Measurements from ENCODE around the gene PCF11.
"Not testable (repeated sequence)": the region's sequence is repeated elsewhere in the genome, so short reads cannot be mapped to it uniquely, and the experiment has no call there.

The PCF11 gene

DNA sequence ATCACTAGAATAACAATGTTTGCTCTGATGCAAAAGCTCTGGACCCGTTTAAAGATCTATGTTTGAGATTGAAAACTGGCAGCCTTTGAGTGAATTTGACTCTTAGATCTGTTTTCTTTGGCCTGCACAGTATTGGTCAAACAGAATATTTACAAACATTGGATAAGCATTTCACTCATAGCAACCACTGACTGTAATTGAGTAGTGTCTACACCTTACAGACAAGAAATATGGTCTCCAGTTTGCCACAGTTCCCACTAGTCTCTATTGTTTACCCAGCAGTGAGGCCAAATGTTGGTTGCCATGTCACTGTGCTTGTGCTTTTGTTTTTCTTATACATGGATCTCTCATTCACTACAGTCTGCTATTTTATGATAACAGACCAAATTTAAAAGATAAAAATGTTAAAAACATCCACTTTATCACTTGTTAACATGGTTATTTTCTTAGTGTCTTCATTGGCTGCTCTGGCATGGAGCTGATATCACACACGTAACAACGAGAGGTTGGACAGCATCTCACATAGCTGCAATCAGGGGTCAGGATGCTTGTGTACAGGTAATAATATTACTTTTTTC lies 48.8 kb downstream of the PCF11 start:
- no peak for DNase-seq (ENCODE audit: extremely low read depth, low read depth)
- TF ChIP-seq, protein P1, sequence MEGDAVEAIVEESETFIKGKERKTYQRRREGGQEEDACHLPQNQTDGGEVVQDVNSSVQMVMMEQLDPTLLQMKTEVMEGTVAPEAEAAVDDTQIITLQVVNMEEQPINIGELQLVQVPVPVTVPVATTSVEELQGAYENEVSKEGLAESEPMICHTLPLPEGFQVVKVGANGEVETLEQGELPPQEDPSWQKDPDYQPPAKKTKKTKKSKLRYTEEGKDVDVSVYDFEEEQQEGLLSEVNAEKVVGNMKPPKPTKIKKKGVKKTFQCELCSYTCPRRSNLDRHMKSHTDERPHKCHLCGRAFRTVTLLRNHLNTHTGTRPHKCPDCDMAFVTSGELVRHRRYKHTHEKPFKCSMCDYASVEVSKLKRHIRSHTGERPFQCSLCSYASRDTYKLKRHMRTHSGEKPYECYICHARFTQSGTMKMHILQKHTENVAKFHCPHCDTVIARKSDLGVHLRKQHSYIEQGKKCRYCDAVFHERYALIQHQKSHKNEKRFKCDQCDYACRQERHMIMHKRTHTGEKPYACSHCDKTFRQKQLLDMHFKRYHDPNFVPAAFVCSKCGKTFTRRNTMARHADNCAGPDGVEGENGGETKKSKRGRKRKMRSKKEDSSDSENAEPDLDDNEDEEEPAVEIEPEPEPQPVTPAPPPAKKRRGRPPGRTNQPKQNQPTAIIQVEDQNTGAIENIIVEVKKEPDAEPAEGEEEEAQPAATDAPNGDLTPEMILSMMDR (IDR thresholded peaks at IDR 0.05; ENCODE audit: low read depth, low read length), result no peak

DNA sequence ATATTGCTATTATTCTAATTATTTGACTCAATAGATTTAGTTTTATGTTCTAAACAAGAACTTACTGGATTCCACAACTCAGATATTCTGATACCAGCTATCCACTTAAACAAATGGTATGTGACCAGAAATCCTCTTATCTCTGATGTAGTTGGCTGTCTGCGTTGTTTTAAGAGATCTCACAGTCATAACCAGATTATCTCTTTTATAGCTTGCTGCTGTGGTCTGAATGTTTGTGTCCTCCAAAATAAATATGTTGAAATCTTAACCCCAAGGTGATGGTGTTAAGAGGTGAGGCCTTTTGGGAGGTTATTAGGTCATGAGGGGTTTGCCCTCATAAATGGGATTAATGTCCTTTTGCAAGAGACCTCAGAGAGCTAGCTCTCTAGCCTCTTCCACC lies 49.3 kb downstream of the PCF11 start:
- no peak for DNase-seq (ENCODE audit: extremely low read depth, low read depth)
- TF ChIP-seq, protein P1 (IDR thresholded peaks at IDR 0.05; ENCODE audit: low read depth, low read length), result no peak

DNA sequence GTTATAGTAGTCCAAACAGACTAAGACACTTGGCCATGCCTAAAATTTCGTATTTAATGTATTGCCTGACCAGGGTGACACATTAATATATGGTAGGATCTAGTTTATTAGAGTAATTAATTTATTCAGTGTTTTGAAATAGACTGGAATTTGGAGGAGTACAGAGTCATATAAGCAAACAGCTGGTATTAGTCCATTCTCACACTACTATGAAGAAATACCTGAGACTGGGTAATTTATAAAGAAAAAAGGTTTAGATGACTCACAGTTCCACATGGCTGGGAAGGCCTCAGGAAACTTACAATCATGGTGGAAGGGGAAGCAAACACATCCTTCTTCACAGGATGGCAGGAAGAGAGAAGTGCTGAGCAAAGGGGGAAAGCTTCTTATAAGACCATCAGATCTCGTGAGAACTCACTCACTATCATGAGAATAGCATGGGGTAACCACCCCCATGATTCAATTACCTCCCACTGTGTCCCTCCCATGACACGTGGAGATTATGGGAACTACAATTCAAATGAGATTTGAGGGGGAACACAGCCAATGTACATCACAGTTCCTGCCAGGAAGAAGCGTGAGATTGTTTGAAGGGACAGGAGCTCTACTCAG lies 49.9 kb downstream of the PCF11 start:
- DNase-seq (ENCODE audit: extremely low read depth, low read depth), result not testable (repeated sequence)

DNA sequence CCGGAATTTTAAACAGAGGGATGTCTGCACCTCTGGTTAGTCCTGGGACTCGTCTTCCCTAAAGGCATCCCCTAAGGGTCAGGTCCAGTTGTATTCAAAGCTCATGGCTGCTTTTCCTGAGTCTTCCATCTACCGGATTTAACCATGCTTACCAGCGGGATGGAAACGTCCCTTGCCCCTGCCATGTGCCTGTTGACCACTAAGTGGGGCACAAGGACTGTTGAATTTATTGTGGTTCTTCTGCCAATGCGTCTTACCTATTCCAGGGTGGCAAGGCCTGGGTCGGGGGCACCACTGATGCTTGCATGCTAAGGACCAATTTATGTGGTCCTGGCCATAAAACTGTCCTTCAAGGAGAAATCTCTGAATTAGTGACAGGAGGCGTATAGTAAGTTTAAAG lies 62.2 kb downstream of the PCF11 start:
- DNase-seq (ENCODE audit: extremely low read depth, low read depth), result no peak
- TF ChIP-seq, protein P1 (IDR thresholded peaks at IDR 0.05; ENCODE audit: low read depth, low read length), result no peak; the same call in 1 of the 2 replicates

DNA sequence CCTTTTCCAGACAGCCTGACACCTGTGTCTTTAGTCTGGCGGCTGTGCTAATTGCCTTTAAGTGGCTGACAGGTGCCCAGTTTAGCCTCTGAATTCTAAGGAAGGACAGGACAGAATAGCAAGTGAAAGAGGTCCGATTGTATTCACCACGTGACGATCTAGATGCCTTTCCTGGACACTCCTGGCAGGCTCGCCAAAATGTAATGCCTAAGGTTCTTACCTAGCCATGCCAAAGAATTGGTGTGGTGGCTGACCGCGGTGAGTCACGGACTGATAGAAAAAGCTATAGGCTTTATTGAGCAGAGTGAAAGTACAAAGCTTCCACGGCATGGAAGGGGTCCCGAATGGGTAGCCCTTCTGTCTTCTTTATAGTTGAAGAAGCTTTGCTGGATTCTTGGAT lies 63.3 kb downstream of the PCF11 start:
- no peak for DNase-seq (ENCODE audit: extremely low read depth, low read depth)
- TF ChIP-seq, protein P1 (IDR thresholded peaks at IDR 0.05; ENCODE audit: low read depth, low read length), result no peak

DNA sequence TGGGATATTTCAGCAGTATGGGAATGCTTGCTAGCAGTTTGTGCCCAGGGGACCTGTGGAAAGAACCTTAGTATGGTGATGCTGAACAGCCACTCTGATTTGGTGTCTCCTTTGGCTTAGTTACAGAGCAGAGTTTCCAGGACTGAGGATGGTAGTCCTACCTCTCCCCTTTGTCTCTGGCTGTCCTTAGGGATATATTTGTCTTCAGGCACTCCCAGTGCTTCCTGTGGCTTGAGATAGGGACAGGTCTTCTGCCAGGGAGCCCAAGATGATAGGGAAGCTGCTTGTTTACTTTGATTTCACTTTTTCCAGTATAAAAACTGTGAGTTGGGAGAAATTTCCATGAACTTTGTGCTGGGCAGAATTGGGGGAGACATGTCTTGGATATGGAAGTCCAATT lies 64.8 kb downstream of the PCF11 start:
- TF ChIP-seq, protein P1 (IDR thresholded peaks at IDR 0.05; ENCODE audit: low read depth, low read length), result no peak
- no peak for DNase-seq (ENCODE audit: extremely low read depth, low read depth)

DNA sequence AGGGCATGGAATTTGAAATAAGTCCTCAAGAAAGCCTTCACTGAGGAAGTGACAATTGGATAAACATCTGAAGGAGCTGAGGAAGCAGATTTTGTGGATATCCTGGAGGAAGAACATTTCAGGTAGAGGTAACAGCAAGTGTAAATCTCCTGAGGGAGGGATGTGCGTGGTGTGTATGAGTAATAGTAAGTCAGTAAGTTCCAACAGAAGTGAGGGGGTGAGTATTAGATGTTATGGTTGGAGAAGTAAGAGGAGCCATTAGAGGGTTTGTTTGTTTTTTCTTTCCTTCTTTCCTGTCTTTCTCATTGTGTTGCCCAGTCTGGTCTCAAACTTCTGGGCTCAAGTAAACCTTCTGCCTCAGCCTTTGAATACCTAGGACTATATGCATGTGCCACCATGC lies 65.6 kb downstream of the PCF11 start:
- no peak for DNase-seq (ENCODE audit: extremely low read depth, low read depth)
- TF ChIP-seq, protein P1 (IDR thresholded peaks at IDR 0.05; ENCODE audit: low read depth, low read length), result no peak

DNA sequence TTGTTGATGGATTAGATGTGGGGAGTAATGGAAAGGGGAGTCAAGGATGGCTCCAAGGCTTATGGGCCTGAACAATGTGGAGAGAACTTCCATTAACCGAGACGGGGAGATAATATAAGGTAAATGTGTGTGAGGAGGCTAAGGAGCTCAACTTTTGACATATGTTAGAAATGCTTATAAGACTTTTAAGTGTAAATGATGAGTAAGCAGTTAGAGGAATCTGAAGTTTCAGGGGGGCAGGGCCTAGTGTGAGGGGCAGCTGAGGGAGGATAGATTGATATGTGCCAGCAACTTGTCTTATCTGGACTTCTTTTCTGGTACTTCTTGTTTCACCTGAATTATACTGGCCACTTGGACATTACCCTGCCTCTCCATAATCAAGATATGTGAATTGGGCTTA lies 66.5 kb downstream of the PCF11 start:
- DNase-seq (ENCODE audit: extremely low read depth, low read depth), result no peak
- TF ChIP-seq, protein P1 (IDR thresholded peaks at IDR 0.05; ENCODE audit: low read depth, low read length), result no peak
